KMS-11 (cell line): ENCODE data around the gene KLHL1.

Experiments
- H2AFZ ChIP-seq: fragments of 200-600 bp; sonication (generic); 2 replicates; pipeline ENCODE4 v1.6.1; 2016; ENCODE audit warnings: antibody characterized with exemption, mixed run types, low read depth
- H3K27ac ChIP-seq: fragments of 200-600 bp; sonication (generic); 2 replicates; pipeline ENCODE4 v1.6.1; 2016; ENCODE audit warnings: mild to moderate bottlenecking, mixed run types
- H3K27me3 ChIP-seq: fragments of 200-600 bp; sonication (generic); 2 replicates; pipeline ENCODE4 v1.6.1; 2017; ENCODE audit warnings: mild to moderate bottlenecking, low read depth, mixed run types, moderate library complexity; ENCODE audit not compliant: insufficient read depth
- H3K36me3 ChIP-seq: fragments of 200-600 bp; sonication (generic); 2 replicates; pipeline ENCODE4 v1.6.1; 2017; ENCODE audit warnings: mild to moderate bottlenecking, mixed run types; ENCODE audit not compliant: insufficient read depth
- H3K4me1 ChIP-seq: fragments of 200-600 bp; sonication (generic); 2 replicates; pipeline ENCODE4 v1.6.1; 2016; ENCODE audit warnings: mild to moderate bottlenecking, low read depth, mixed run types; ENCODE audit not compliant: poor library complexity, severe bottlenecking
- H3K4me2 ChIP-seq: fragments of 200-600 bp; sonication (generic); 2 replicates; pipeline ENCODE4 v1.7.0; 2016; ENCODE audit warnings: mild to moderate bottlenecking, mixed run types
- H3K4me3 ChIP-seq: fragments of 200-600 bp; sonication (generic); IDR thresholded peaks from 2 replicates; pipeline ENCODE4 v1.6.1; 2017; ENCODE audit warnings: low read depth, low read length, mixed read lengths; ENCODE audit not compliant: insufficient read depth
- H3K79me2 ChIP-seq: fragments of 200-600 bp; sonication (generic); 2 replicates; pipeline ENCODE4 v1.6.1; 2016; ENCODE audit warnings: low read depth, mixed run types; ENCODE audit not compliant: insufficient read depth
- H3K9ac ChIP-seq: fragments of 200-600 bp; sonication (generic); 2 replicates; pipeline ENCODE4 v1.6.1; 2016; ENCODE audit warnings: mild to moderate bottlenecking, mixed run types
- H4K20me1 ChIP-seq: fragments of 200-600 bp; sonication (generic); 2 replicates; pipeline ENCODE4 v1.6.1; 2016; ENCODE audit warnings: mild to moderate bottlenecking, mixed run types; ENCODE audit not compliant: insufficient read depth
- TF ChIP-seq, protein P1 (sequence below): fragments of 200-600 bp; sonication (generic); conservative IDR thresholded peaks from 2 replicates; pipeline ENCODE4 v1.6.1; 2017; ENCODE audit warnings: low read depth, mild to moderate bottlenecking, antibody characterized with exemption, low read length, moderate library complexity, mixed read lengths

KLHL1 gene

GRCh38 chr13:69910800-69911199 lies 197.5 kb downstream of the KLHL1 start:
- TF ChIP-seq, protein P1, sequence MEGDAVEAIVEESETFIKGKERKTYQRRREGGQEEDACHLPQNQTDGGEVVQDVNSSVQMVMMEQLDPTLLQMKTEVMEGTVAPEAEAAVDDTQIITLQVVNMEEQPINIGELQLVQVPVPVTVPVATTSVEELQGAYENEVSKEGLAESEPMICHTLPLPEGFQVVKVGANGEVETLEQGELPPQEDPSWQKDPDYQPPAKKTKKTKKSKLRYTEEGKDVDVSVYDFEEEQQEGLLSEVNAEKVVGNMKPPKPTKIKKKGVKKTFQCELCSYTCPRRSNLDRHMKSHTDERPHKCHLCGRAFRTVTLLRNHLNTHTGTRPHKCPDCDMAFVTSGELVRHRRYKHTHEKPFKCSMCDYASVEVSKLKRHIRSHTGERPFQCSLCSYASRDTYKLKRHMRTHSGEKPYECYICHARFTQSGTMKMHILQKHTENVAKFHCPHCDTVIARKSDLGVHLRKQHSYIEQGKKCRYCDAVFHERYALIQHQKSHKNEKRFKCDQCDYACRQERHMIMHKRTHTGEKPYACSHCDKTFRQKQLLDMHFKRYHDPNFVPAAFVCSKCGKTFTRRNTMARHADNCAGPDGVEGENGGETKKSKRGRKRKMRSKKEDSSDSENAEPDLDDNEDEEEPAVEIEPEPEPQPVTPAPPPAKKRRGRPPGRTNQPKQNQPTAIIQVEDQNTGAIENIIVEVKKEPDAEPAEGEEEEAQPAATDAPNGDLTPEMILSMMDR = no peak
- Histone ChIP-seq H3K27me3 (no peaks in the 10 kb centered on the region), H3K4me2 (no peak overlapping the region), H4K20me1 (no peaks in the 10 kb centered on the region), H3K27ac (no peak overlapping the region), H2AFZ (no peak overlapping the region), H3K9ac (no peak overlapping the region), H3K4me3 (no peak overlapping the region), H3K4me1 (no peaks in the 10 kb centered on the region), H3K79me2 (no peaks in the 10 kb centered on the region), H3K36me3 (no peaks in the 10 kb centered on the region)

- no peak overlapping the region for H3K27ac ChIP-seq
- H3K27me3 ChIP-seq = no peaks in the 10 kb centered on the region
- H3K4me1 ChIP-seq = no peaks in the 10 kb centered on the region
- TF ChIP-seq, protein P1 = no peak
- H3K4me3 ChIP-seq = no peak overlapping the region
- H3K36me3 ChIP-seq = no peaks in the 10 kb centered on the region
- no peak overlapping the region for H3K9ac ChIP-seq
- no peak overlapping the region for H2AFZ ChIP-seq
- no peak overlapping the region for H3K4me2 ChIP-seq
- H4K20me1 ChIP-seq = no peaks in the 10 kb centered on the region
- H3K79me2 ChIP-seq = no peaks in the 10 kb centered on the region
These were observed 203.5 kb downstream of the KLHL1 start for GRCh38 chr13:69904784-69905183.

DNA sequence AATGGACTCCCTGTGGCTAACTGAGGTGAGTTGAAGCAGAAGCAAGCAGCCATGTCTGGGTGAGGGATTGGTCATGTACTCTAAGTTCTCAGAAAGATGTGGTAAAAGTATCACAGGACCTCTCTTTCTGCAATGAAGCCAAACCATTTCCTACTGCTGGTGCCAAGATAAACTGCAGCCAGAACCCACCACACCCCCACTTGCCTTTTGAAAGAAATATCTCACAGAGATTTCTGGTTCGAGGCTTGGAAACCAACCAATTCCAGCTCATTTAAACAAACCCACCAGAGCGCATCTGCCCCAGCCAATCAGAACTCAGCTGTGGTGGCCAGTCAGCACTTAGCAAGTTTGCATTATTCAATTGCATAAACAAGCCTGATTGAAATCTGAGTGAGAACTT lies 205.2 kb downstream of the KLHL1 start:
- TF ChIP-seq, protein P1 = no peak
- no peak overlapping the region for H3K9ac ChIP-seq
- H4K20me1 ChIP-seq = no peaks in the 10 kb centered on the region
- no peak overlapping the region for H3K27ac ChIP-seq
- no peak overlapping the region for H2AFZ ChIP-seq
- H3K79me2 ChIP-seq = no peaks in the 10 kb centered on the region
- H3K4me2 ChIP-seq = no peak overlapping the region
- H3K36me3 ChIP-seq = no peaks in the 10 kb centered on the region
- H3K27me3 ChIP-seq = no peaks in the 10 kb centered on the region
- H3K4me1 ChIP-seq = no peaks in the 10 kb centered on the region
- H3K4me3 ChIP-seq = no peak overlapping the region

- H3K36me3 ChIP-seq = no peaks in the 10 kb centered on the region
- TF ChIP-seq, protein P1 = no peak
- no peak overlapping the region for H3K4me3 ChIP-seq
- no peak overlapping the region for H3K4me2 ChIP-seq
- no peaks in the 10 kb centered on the region for H3K79me2 ChIP-seq
- H3K27ac ChIP-seq = no peak overlapping the region
- H3K27me3 ChIP-seq = no peaks in the 10 kb centered on the region
- no peaks in the 10 kb centered on the region for H3K4me1 ChIP-seq
- H2AFZ ChIP-seq = no peak overlapping the region
- no peaks in the 10 kb centered on the region for H4K20me1 ChIP-seq
- no peak overlapping the region for H3K9ac ChIP-seq
These were observed 225.8 kb downstream of the KLHL1 start for GRCh38 chr13:69882451-69882850.
